AML-193 (cell line): ENCODE data around the gene CRB3.
A peak's percentile ranks its signal among the peaks of the same experiment; 100 is the strongest.
"Not testable (repeated sequence)": the region's sequence is repeated elsewhere in the genome, so short reads cannot be mapped to it uniquely, and the experiment has no call there.

Experiments used
- DNase-seq, 2 experiments: peaks; one replicate each; lab custom pipeline; 2025; lab: John Stamatoyannopoulos, UW

The CRB3 gene, protein sequence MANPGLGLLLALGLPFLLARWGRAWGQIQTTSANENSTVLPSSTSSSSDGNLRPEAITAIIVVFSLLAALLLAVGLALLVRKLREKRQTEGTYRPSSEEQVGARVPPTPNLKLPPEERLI

GRCh38 chr19:6464070-6464873 lies at the start of gene CRB3:
TSS of gene CRB3 (plus strand) at chr19:6464271. CDS start at chr19:6464702, 431 bp downstream.
- no peak for DNase-seq

- DNase-seq: no peak
These were observed 49.1 kb upstream of the CRB3 start for GRCh38 chr19:6414793-6415590.

- DNase-seq: no peak
These were observed 48.4 kb upstream of the CRB3 start for GRCh38 chr19:6415591-6416190.

DNA sequence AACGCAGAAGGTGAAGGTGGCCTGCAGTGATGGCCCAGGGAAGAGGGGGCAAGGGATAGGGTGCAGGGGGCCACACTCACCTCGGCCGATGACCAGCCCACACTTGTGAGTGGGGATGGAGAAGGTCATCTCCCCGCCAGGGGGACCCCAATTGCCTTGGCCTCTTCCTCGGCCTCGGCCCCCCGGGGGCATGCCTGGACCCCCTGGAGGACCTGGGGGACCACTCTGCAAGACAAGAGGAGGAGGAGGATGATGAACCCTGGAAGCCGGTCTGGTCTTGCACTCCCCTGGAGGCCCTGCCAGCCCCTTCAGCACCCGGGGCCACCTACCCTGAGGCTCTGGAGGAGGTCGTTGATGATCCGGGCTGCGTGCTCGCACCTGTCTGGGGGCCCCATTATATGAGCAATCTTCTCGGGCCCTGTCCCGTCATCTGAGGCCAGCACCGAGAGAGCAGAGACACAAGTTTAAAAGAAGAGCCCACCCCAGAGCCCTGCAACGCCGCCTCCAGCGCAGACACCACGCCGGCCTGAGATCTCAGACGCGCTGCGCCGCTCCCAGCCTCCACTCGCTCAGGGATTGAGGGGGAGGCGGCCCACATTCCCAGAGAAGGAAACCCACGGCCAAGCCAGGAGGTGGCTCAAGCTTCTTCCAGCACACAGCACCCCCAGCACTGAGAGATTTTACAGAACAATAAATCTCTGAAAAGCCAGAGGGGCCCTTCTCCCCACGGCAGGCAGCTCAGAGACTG lies 47.2 kb upstream of the CRB3 start:
- DNase-seq: no peak

GRCh38 chr19:6417713-6418561 lies 46.1 kb upstream of the CRB3 start:
- no peak for DNase-seq

DNA sequence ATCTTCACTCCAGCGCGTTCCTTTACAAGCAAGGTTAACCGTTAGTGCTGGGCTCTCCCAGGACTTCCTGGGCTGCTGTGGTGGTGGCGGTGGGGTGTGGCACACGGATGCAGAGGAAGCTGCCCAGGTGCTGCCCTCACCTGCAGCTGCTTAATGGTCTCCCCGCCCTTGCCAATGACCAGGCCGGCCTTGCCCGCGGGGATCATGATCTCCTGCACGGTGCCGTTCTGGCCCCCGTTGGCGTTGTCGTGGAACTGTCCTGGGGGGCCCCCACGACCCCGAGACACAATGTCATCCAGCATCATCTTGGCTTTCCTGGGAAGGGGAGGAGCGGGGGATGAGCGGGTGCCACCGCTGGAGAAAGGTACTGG lies 45.5 kb upstream of the CRB3 start:
- DNase-seq: no peak

DNA sequence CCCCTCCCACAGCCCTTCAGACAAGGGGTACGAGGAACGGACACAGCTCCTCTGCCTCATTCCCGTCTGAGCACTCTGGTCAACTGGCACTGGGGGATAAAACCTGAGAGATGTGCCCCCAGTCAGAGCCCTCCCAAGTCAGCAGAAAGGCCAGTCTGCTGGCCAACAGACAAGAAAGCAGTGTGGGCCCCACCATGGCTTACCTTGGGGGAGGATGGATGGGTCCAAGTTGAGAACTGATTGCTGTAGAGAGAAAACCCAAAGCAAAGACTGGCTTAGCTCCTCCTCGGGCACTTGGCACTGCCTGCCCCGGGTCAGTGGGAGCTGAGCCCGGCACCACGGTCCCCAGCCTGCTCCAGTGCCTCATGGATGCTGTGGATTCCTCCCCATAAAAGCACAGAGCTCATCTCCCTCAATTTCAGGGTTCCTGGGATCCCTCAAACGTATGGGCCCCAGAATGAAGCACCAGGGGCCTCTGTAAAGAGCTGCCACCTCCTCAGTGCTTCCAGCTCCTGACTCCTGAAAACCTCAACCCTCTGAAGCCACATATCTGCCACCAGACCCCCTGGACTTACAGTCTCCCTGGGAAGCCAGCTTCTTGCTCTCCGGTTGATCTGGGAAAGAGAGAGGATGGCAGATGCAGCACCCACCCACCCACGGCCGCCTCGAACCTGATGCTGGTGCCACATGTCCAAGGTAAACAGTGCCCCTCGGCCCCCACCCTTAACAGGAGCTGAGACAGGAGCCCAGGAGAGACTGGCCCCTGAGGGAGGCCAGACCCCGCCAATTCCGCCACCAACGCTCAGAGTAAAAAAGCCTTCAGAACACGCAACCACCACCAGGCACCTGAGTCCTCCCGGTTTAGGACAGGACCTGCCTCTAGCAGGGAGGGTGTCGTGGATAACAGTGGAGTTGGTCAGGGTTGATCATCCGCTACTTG lies 42.7 kb upstream of the CRB3 start:
- no peak for DNase-seq

DNA sequence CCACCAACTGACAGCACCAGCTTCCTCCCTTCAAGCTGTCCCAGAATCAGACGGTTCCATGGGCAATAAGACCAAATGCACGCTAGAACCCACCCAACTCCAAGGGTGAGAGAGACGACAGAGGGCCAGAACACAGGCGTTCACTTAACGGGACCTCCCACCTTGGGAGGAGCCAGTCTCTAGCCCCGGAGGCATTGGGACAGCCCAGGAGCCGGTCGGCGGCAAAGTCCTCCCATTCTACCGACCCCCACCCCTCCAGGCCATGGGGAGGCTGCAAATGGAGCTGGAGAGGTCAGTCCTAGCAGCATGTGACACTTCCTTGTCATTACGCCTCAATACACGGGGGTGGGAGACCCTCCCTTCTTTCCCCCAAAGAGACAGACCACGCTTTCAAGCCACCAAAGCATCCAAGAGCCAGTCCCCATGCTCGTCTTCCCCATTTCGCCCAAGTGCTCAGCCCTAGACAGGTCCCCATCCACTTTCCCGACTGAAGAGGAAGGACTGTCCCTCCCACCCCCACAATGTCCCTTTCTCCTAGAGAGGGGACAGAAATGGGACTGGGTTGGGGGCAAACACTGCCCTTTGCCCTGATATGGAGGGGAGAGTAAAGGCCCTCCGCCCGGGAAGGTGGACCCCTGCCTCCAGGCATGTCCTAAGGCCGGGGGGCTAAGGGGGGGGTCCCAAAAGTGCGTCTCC lies 40.4 kb upstream of the CRB3 start:
- peak; percentile 11 to 18 for DNase-seq

DNA sequence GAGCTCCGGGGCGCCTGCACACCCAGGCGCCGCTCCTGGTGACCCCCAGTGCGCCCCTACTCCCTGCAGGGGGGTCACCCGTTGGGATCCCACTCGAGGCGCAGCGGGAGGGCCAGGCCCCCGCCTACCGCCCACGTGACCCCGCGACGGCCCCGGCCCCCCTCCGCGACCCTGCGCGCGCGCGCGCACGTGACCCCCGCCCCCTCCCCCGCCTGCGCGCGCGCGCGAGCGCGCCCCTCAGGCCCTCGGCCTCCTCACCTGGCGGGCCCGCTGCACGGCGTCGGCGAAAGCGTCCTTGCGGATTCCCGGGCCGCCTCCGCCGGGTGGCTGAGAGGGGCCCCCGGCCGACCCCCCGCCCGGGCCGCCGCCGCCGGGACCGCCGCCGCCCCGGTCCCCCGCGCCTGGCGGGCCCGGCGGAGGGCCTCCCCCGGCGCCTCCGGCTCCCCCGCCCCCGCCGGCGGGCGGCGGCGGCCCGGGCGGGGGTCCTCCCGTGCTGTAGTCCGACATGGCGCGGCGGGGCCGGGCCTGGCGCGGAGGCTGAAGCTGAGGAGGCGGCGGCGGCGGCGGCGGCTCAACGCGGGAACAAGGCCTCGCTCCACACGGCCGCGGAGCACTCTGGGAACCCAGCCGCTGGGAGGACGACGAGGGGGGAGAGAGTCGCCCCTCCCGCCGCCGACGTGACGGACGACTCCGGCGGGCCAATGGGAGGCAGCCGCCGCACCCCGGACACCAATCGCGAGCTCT lies 39.7 kb upstream of the CRB3 start, which contains the start of gene KHSRP:
KHSRP (minus strand) TSS at position 617 of the 744 bp plus-strand sequence; CDS start at position 507, 110 bp downstream.
- no peak for DNase-seq

GRCh38 chr19:6424939-6425731 lies 38.9 kb upstream of the CRB3 start:
- peak; percentile 99 to 100 for DNase-seq

DNA sequence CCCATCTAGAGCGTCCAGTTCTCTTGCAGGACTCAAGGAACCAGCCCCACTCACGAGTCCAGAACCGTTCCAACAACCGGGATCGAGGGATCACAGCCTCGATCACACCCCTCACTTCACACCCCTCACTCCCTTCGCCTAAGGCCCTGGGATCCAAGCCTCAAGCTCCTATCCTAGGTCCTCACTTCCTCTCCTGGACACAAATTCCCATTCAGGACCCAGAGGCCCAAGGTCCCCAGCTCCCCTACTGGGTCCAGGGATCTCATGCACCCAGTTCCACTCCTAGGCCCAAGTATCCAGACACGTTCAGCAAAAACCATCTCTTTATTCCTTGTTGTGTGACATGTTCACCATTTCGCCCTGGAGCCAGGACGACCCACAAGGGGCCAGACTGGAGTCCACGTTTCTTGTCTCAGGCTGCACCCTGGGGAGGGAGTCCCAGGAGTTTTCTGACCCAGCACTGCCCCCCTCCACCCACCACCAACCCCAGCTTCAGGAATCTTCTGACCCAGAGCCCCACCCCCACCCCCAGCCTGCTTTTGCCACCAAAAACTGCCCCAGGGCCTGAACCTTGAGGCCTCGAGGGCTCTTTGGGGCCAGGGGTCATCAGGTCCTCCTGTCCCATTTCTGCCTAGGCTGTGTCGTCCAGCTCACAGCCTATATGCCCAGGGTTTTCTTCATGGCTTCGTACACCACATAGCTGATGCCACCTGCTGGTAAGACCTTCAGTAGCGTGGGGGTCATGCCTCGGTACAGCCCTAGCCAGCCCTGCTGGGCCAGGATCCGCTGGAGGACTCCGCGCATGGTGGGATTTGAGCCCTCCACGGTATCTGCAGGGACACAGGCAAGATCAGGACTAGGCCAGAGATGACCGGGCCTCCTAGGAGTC lies 38.1 kb upstream of the CRB3 start:
- DNase-seq: peak; percentile 8 to 24

DNA sequence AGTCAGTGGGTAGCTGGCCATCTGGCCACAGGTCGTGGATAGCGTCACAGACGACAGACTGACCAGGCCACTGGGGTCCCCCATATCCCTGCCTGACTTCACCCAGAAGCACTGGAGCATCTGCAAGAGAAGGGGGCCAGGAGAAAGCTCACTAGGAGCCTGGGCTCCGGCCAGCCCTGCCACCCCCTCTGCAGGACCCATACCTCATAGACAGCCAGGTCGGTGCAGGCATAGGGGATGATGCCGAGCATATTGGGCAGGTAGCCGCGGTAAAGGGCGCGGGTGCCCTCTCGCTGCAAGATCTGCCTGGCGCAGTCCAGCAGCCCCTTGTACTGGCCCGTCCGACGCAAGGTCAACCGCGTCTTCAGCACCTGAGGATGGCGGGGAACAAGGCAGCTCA lies 36.9 kb upstream of the CRB3 start:
- DNase-seq: no peak

DNA sequence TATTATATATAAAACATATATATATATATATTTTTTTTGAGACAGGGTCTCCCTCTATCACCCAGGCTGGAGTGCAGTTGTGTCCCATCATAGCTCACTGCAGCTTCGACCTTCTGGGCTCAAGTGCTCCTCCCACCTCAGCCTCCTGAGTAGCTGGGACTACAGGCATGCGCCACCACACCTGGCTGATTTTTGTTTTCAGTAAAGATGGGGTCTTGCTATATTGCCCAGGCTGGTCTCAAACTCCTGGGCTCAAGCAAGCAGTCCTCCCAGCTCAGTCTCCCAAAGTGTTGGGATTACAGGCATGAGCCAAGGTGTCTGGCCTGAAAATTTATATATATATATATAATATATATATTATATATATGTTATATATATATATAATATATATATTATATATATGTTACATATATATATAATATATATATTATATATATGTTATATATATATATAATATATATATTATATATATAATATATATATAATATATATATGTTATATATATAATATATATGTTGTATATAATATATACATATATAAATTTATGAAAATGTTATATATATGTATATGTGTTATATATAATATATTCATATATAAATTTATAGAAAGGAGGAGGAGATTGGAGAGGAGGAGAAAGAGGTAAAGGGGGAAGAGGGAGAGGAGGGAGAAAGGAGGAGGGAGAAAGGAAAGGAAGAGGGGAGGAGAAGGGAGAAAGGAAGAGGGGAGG lies 35.2 kb upstream of the CRB3 start:
- DNase-seq: not testable (repeated sequence)

DNA sequence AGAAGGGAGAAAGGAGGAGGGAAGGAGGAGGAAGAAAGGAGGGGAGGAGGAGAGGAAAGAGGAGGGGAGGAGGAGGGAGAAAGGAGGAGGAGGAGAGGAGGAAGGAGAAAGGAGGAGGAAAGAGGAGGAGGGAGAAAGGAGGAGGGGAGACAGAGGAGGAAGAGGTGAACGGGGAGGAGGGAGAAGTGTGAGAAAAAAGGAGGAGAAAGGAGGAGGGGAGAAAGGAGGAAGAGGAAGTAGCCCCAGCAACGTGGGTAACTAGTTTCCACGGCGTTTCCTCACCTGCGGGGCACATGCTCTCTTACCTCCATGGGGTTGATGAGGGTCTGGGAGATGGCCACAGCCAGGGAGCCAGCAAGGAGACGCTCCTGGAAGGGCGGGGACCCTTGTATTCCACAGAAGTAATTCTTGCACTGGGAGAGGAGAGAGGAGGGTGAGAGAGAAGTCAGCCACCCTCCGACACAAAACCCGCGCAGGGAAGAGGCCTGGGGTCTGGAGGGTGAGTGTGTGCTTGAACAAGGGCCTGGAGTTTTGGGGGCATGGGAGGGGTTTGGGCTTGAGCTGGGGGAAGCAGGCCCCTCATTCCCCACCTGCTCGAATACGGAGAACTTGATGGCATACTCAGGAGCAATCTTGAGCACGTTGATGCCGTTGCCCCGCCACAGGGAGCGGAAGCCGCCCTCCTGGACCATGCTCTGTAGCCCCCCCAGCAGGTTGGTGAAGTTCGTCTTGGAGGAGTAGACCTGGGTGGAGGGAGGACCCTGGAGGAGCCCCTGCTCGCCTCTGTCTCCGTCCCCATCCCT lies 34.5 kb upstream of the CRB3 start:
- DNase-seq: no peak

DNA sequence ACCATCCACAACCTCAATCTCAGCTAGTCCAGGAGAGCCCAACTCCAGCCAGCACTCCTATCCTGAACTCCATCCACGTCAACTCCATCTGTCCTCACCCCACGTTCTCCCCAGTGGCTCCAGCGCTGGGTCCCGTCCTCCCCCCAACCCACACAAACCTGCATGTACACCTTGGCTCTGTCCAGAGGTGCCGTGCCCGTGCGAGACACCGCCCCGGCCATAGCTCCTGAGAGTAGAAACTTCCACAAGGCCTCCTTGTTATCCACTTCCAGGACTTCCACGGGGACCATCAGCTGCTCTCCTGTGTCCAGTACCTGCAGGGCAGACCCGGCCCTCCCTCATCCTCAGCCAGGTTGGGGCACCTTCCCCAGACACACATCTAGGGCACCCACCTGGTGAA lies 32.2 kb upstream of the CRB3 start:
- no peak for DNase-seq
